ENCODE measurements around the gene FAM118A. TPM values are rescaled to one million over a fixed set of nuclear protein-coding genes. Genes with fewer than 3 reads are reported as not detected.

Gene FAM118A
- total and polyA plus RNA-seq, 9 of the 15 experiments (the other 6 are each of a cell fraction or from before 2014, with no cell fraction given): 17.0 to 223 (median 59.4) TPM

DNA sequence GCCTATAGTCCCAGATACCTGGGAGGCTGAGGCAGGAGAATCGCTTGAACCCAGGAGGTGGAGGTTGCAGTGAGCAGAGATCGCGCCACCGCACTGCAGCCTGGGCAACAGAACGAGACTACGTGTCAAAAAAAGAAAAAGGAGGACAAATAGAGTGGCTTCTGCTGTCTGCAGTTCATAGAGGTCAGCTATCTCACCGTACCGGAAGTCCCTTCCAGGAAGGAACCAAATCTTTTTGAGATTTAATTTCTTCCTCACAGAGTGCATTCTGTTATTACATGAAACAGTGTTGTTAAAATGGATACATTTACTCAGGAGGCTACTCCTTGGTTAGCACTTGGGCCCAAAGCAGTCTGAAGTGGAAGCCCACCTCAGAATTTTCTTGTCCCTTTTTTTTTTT lies 33.4 kb downstream of the FAM118A start:
- ChIA-PET CTCF (ENCODE audit: low intra/inter-chr PET ratio) (no interaction called here), POLR2A (interaction anchor here (1.4 kb wide), 1 partner anchor 12 kb away, joined by 3 read pairs; no protein-coding TSS in a partner anchor)
- no peaks in the 10 kb centered on the region for H3K4me1 ChIP-seq (replicated peaks in 1 of 2; ENCODE audit: control insufficient read depth in 2 of 2, insufficient read depth in 2 of 2, low read length in 2 of 2)
- H3K27ac ChIP-seq (ENCODE audit: extremely low read depth, low read depth, low read length): no peak overlapping the region
- 93% methylated on average over 8 of the region's 8 CpGs for WGBS (ENCODE audit: insufficient coverage, low coverage, missing lambda C conversion rate)
- no peaks in the 10 kb centered on the region for H4K20me1 ChIP-seq (replicated peaks; ENCODE audit: control insufficient read depth, insufficient read depth, low read length)
- DNase-seq (ENCODE audit: extremely low read depth in 1 of 4, low spot score in 3 of 4): no peak
- BruUV-seq (replicated peaks): no TSS peak
- no peak overlapping the region for H2AFZ ChIP-seq (ENCODE audit: low read depth, low read length)
- no peak for FAIRE-seq
- no peak for ATAC-seq
- H3K27me3 ChIP-seq (ENCODE audit: control insufficient read depth in 2 of 2, insufficient read depth in 2 of 2, low read length in 2 of 2): no peaks in the 10 kb centered on the region
- no peak overlapping the region for H3K4me2 ChIP-seq (ENCODE audit: insufficient read depth, low read length)
- in situ Hi-C loops (cut with MboI): no loop called here
- peaks cover 63% of the 10 kb centered on the region for H3K36me3 ChIP-seq (ENCODE audit: control insufficient read depth, insufficient read depth, low read length)
- intact Hi-C loops (cut with micrococcal nuclease): no loop called here
- H3K9me1 ChIP-seq (ENCODE audit: control insufficient read depth, insufficient read depth, low read length): no peaks in the 10 kb centered on the region
- H3K79me2 ChIP-seq (ENCODE audit: control insufficient read depth, insufficient read depth, low read length): no peaks in the 10 kb centered on the region
- H3K4me3 ChIP-seq: no peak overlapping the region
- no peak overlapping the region for H3K9ac ChIP-seq (ENCODE audit: insufficient read depth in 1 of 2, low read depth in 2 of 2, low read length in 2 of 2)
- H3K9me3 ChIP-seq (replicated peaks; ENCODE audit: control insufficient read depth, insufficient read depth, low read depth, low read length): no peaks in the 10 kb centered on the region
- TF ChIP-seq ZNF175 (CRISPR knock-in tag; IDR thresholded peaks at IDR 0.05; ENCODE audit: low read depth) (no peak), STAG1 (CRISPR knock-in tag; IDR thresholded peaks at IDR 0.05; ENCODE audit: borderline replicate concordance) (no peak), FUS (optimal IDR thresholded peaks at IDR 0.05; ENCODE audit: low read depth, low read length) (no peak), ZNF212 (CRISPR knock-in tag; IDR thresholded peaks at IDR 0.05) (no peak), ADNP (tag; IDR thresholded peaks at IDR 0.05) (no peak), SRSF1 (IDR thresholded peaks at IDR 0.05; ENCODE audit: low read depth, low read length) (no peak), RAD51 (IDR thresholded peaks at IDR 0.05; ENCODE audit: borderline replicate concordance, low read depth) (no peak), POLR2AphosphoS5 (IDR thresholded peaks at IDR 0.05; ENCODE audit: control insufficient read depth, insufficient read depth, low read depth, low read length) (no peak)
- TF ChIP-seq, protein P1, sequence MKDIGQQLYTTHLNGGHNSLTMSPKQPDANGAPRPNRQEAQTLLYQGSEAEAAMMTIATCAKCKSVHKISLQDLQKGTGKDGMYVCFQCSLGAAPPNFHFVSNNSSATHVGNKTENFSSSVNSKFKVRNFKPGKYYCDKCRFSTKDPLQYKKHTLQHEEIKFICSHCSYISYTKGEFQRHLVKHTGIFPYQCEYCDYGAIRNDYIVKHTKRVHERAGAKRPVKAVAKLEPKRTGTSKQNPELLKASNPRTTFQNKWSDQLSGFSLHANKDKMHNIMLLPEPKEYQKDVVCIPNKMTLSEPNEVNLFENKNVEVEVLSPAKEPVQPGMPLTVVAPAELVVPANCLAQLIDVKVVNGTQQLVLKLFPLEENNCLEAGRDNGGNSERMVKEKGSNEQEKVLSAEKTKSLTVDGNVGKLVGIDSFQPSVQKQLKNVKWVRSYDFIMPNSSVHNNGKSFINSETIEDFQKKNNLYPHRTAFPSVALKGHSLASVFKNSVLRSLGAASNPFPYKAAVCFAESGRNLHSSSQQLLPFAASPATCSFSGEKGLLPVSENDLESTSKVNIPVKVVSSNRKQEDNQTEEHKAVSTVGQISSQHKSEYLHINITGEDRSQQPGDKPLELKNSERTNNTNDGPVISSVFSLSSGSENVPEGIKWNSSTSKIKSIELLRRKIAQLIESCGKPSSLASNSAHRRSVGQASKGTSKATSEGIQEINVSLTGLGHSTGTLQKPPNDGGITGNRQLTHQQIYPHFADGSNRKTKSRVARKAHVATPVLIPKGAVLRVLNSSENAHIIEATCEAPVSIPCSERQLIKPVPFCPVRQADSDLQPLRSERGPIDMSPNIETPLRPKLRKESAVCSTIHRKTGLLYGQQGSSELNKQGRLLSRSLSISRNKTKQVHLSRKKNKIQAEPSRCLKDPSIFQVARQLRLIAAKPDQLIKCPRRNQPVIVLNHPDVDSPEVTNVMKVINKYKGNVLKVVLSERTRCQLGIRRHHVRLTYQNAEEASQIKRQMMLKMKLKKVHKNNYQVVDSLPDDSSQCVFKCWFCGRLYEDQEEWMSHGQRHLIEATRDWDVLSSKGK (CRISPR knock-in tag; IDR thresholded peaks at IDR 0.05): no peak
- TF ChIP-seq, protein P2, sequence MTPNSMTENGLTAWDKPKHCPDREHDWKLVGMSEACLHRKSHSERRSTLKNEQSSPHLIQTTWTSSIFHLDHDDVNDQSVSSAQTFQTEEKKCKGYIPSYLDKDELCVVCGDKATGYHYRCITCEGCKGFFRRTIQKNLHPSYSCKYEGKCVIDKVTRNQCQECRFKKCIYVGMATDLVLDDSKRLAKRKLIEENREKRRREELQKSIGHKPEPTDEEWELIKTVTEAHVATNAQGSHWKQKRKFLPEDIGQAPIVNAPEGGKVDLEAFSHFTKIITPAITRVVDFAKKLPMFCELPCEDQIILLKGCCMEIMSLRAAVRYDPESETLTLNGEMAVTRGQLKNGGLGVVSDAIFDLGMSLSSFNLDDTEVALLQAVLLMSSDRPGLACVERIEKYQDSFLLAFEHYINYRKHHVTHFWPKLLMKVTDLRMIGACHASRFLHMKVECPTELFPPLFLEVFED (CRISPR knock-in tag; conservative IDR thresholded peaks at IDR 0.05): no peak

Data from K562 (cell line).